Measurements from ENCODE around the gene CACHD1. TPM values are rescaled to one million over a fixed set of nuclear protein-coding genes. Genes with fewer than 3 reads are reported as not detected.
A peak's percentile ranks its signal among the peaks of the same experiment; 100 is the strongest.

The CACHD1 gene
- polyA plus RNA-seq, 1 donor, result 13.0 TPM

GRCh38 chr1:64659478-64660138, 189.7 kb downstream of the CACHD1 start:
- DNase-seq, result no peak

- DNase-seq, result no peak
Measured at GRCh38 chr1:64663668-64664067, 193.7 kb downstream of the CACHD1 start.

- DNase-seq, result peak; percentile 36
Measured at GRCh38 chr1:64664299-64664698, 194.4 kb downstream of the CACHD1 start.

- no peak for DNase-seq
Measured at GRCh38 chr1:64669098-64669675, 199.3 kb downstream of the CACHD1 start.

GRCh38 chr1:64675718-64676345, 205.9 kb downstream of the CACHD1 start:
- no peak for DNase-seq

GRCh38 chr1:64676386-64676785, 206.5 kb downstream of the CACHD1 start:
- DNase-seq, result no peak

- no peak for DNase-seq
Measured at GRCh38 chr1:64677532-64677931, 207.6 kb downstream of the CACHD1 start.

GRCh38 chr1:64678366-64678765, 208.4 kb downstream of the CACHD1 start:
- DNase-seq, result no peak

- no peak for DNase-seq
Measured at GRCh38 chr1:64679177-64679576, 209.2 kb downstream of the CACHD1 start.

GRCh38 chr1:64680599-64680998, 210.7 kb downstream of the CACHD1 start:
- no peak for DNase-seq

- no peak for DNase-seq
Measured at GRCh38 chr1:64681043-64681442, 211.1 kb downstream of the CACHD1 start.

- no peak for DNase-seq
Measured at GRCh38 chr1:64683419-64683818, 213.5 kb downstream of the CACHD1 start.

GRCh38 chr1:64685217-64685616, 215.3 kb downstream of the CACHD1 start:
- no peak for DNase-seq

- no peak for DNase-seq
Measured at GRCh38 chr1:64685765-64686341, 215.9 kb downstream of the CACHD1 start.

GRCh38 chr1:64686828-64687724, 217.1 kb downstream of the CACHD1 start:
- DNase-seq, result no peak

GRCh38 chr1:64687725-64688327, 217.9 kb downstream of the CACHD1 start:
- DNase-seq, result no peak

GRCh38 chr1:64691626-64692025, 221.7 kb downstream of the CACHD1 start:
- DNase-seq, result no peak

- no peak for DNase-seq
Measured at GRCh38 chr1:64692911-64693310, 223.0 kb downstream of the CACHD1 start.

GRCh38 chr1:64693406-64693805, 223.5 kb downstream of the CACHD1 start:
- DNase-seq, result no peak

GRCh38 chr1:64696879-64697278, 226.9 kb downstream of the CACHD1 start:
- no peak for DNase-seq

GRCh38 chr1:64699327-64699726, 229.4 kb downstream of the CACHD1 start:
- DNase-seq, result no peak

- no peak for DNase-seq
Measured at GRCh38 chr1:64701071-64701470, 231.1 kb downstream of the CACHD1 start.
